ENCODE results near the gene CLDN22. TPM values are rescaled to one million over a fixed set of nuclear protein-coding genes. Genes with fewer than 3 reads are reported as not detected.
A peak's percentile ranks its signal among the peaks of the same experiment; 100 is the strongest.

The CLDN22 gene
- total and polyA plus RNA-seq, 3 experiments from 2014 or later, result not detected

- no peaks in the 10 kb centered on the region for H3K9me3 ChIP-seq (ENCODE audit: low read length)
- Mint-ChIP-seq H3K36me3 (peaks cover 0 to 10% (median 0%) of the 10 kb centered on the region in 3 donors), H3K27ac (no peak overlapping the region), H3K4me1 (peaks cover 10 to 18% (median 12%) of the 10 kb centered on the region in 3 donors), H3K27me3 (peaks cover 6 to 37% of the 10 kb centered on the region in 2 donors), H3K9me3 (no peaks in the 10 kb centered on the region), H3K4me3 (no peak overlapping the region)
- no peaks in the 10 kb centered on the region for H3K36me3 ChIP-seq (ENCODE audit: insufficient read depth, low read length)
- DNase-seq, result no peak
- POLR2A ChIA-PET, result no interaction called here
- CTCF ChIA-PET, result no interaction called here
- H3K4me3 ChIP-seq (ENCODE audit: low read length), result no peak overlapping the region
- no peak overlapping the region for H3K27ac ChIP-seq (ENCODE audit: low read depth, low read length)
- H3K27me3 ChIP-seq (ENCODE audit: insufficient read depth, low read length, poor library complexity, severe bottlenecking), result no peaks in the 10 kb centered on the region
- peaks cover 12% of the 10 kb centered on the region for H3K4me1 ChIP-seq (ENCODE audit: insufficient read depth, low read length)
These were observed 3.2 kb upstream of the CLDN22 start for GRCh38 chr4:183323295-183323694.

- Histone ChIP-seq H3K9me3 (ENCODE audit: low read length) (no peaks in the 10 kb centered on the region), H3K4me3 (ENCODE audit: low read length) (no peak within 1 kb of the TSS), H3K4me1 (ENCODE audit: insufficient read depth, low read length) (peaks cover 12% of the 10 kb centered on the region), H3K27ac (ENCODE audit: low read depth, low read length) (no peak within 1 kb of the TSS), H3K36me3 (ENCODE audit: insufficient read depth, low read length) (no peaks in the 10 kb centered on the region), H3K27me3 (ENCODE audit: insufficient read depth, low read length, poor library complexity, severe bottlenecking) (no peaks in the 10 kb centered on the region)
- H3K27me3 Mint-ChIP-seq, result peaks cover 6 to 37% of the 10 kb centered on the region in 2 donors
- H3K9me3 Mint-ChIP-seq, result no peaks in the 10 kb centered on the region
- H3K4me3 Mint-ChIP-seq, result peak within 1 kb of the TSS in 6 of 7 donors; percentile 8 to 75 (median 33)
- POLR2A ChIA-PET, result no interaction called here
- no peak for DNase-seq
- peak within 1 kb of the TSS in 6 of 8 donors; percentile 22 to 76 (median 60) for H3K27ac Mint-ChIP-seq
- H3K36me3 Mint-ChIP-seq, result peaks cover 0 to 10% (median 0%) of the 10 kb centered on the region in 3 donors
- CTCF ChIA-PET, result no interaction called here
- peaks cover 10 to 18% (median 12%) of the 10 kb centered on the region in 3 donors for H3K4me1 Mint-ChIP-seq
These were observed 2.2 kb upstream of the CLDN22 start, which contains the start of gene CLDN24 for GRCh38 chr4:183322326-183322725. CLDN24 (minus strand) TSS chr4:183322426; CDS start chr4:183322426, 0 bp downstream.

- H3K4me3 Mint-ChIP-seq, result peak overlapping the region in 6 of 7 donors; percentile 8 to 75 (median 33)
- no peaks in the 10 kb centered on the region for H3K9me3 Mint-ChIP-seq
- H3K36me3 Mint-ChIP-seq, result peaks cover 0 to 9% (median 0%) of the 10 kb centered on the region in 3 donors
- H3K27ac Mint-ChIP-seq, result peak overlapping the region in 6 of 8 donors; percentile 22 to 76 (median 60)
- peaks cover 6 to 31% of the 10 kb centered on the region in 2 donors for H3K27me3 Mint-ChIP-seq
- no peak overlapping the region for H3K27ac ChIP-seq (ENCODE audit: low read depth, low read length)
- H3K27me3 ChIP-seq (ENCODE audit: insufficient read depth, low read length, poor library complexity, severe bottlenecking), result no peaks in the 10 kb centered on the region
- POLR2A ChIA-PET, result no interaction called here
- CTCF ChIA-PET, result no interaction called here
- no peak for DNase-seq
- peaks cover 10 to 18% (median 12%) of the 10 kb centered on the region in 3 donors for H3K4me1 Mint-ChIP-seq
- no peaks in the 10 kb centered on the region for H3K9me3 ChIP-seq (ENCODE audit: low read length)
- no peak overlapping the region for H3K4me3 ChIP-seq (ENCODE audit: low read length)
- H3K4me1 ChIP-seq (ENCODE audit: insufficient read depth, low read length), result peaks cover 12% of the 10 kb centered on the region
- H3K36me3 ChIP-seq (ENCODE audit: insufficient read depth, low read length), result no peaks in the 10 kb centered on the region
These were observed 1.4 kb upstream of the CLDN22 start for GRCh38 chr4:183321516-183321915.

- H3K27ac ChIP-seq (ENCODE audit: low read depth, low read length), result no peak overlapping the region
- peaks cover 0 to 4% (median 0%) of the 10 kb centered on the region in 3 donors for H3K36me3 Mint-ChIP-seq
- peak in 2 of 5 donors; percentile 40 to 51 for DNase-seq
- no peaks in the 10 kb centered on the region for H3K9me3 ChIP-seq (ENCODE audit: low read length)
- H3K27me3 ChIP-seq (ENCODE audit: insufficient read depth, low read length, poor library complexity, severe bottlenecking), result no peaks in the 10 kb centered on the region
- peaks cover 10 to 18% (median 12%) of the 10 kb centered on the region in 3 donors for H3K4me1 Mint-ChIP-seq
- H3K27ac Mint-ChIP-seq, result peak overlapping the region in 6 of 8 donors; percentile 22 to 76 (median 60)
- H3K36me3 ChIP-seq (ENCODE audit: insufficient read depth, low read length), result no peaks in the 10 kb centered on the region
- peaks cover 4 to 27% of the 10 kb centered on the region in 2 donors for H3K27me3 Mint-ChIP-seq
- ChIA-PET CTCF (no interaction called here), POLR2A (no interaction called here)
- no peaks in the 10 kb centered on the region for H3K9me3 Mint-ChIP-seq
- no peak overlapping the region for H3K4me3 ChIP-seq (ENCODE audit: low read length)
- peak overlapping the region in 6 of 7 donors; percentile 8 to 75 (median 33) for H3K4me3 Mint-ChIP-seq
- H3K4me1 ChIP-seq (ENCODE audit: insufficient read depth, low read length), result peaks cover 12% of the 10 kb centered on the region
These were observed 1.0 kb upstream of the CLDN22 start for GRCh38 chr4:183321079-183321478.

- Mint-ChIP-seq H3K36me3 (peaks cover 0 to 6% (median 0%) of the 10 kb centered on the region in 3 donors), H3K27ac (no peak overlapping the region), H3K4me3 (peak overlapping the region in 1 of 7 donors; percentile 38), H3K4me1 (peaks cover 10 to 18% (median 12%) of the 10 kb centered on the region in 3 donors), H3K27me3 (peaks cover 0 to 16% of the 10 kb centered on the region in 2 donors), H3K9me3 (no peaks in the 10 kb centered on the region)
- Histone ChIP-seq H3K4me1 (ENCODE audit: insufficient read depth, low read length) (peaks cover 12% of the 10 kb centered on the region), H3K27ac (ENCODE audit: low read depth, low read length) (no peak overlapping the region), H3K4me3 (ENCODE audit: low read length) (no peak overlapping the region), H3K9me3 (ENCODE audit: low read length) (no peaks in the 10 kb centered on the region), H3K36me3 (ENCODE audit: insufficient read depth, low read length) (no peaks in the 10 kb centered on the region), H3K27me3 (ENCODE audit: insufficient read depth, low read length, poor library complexity, severe bottlenecking) (no peaks in the 10 kb centered on the region)
- ChIA-PET POLR2A (no interaction called here), CTCF (no interaction called here)
- no peak for DNase-seq
These were observed 1.4 kb downstream of the CLDN22 start for GRCh38 chr4:183318656-183319055.

GRCh38 chr4:183314806-183315205 lies 5.3 kb downstream of the CLDN22 start:
- ChIA-PET POLR2A (no interaction called here), CTCF (no interaction called here)
- no peaks in the 10 kb centered on the region for H3K4me1 ChIP-seq (ENCODE audit: insufficient read depth, low read length)
- no peaks in the 10 kb centered on the region for H3K27me3 ChIP-seq (ENCODE audit: insufficient read depth, low read length, poor library complexity, severe bottlenecking)
- Mint-ChIP-seq H3K4me1 (no peaks in the 10 kb centered on the region), H3K36me3 (peaks cover 0 to 13% (median 2%) of the 10 kb centered on the region in 3 donors), H3K27me3 (peaks cover 5 to 18% of the 10 kb centered on the region in 2 donors), H3K9me3 (no peaks in the 10 kb centered on the region), H3K4me3 (no peak overlapping the region), H3K27ac (peak overlapping the region in 2 of 8 donors; percentile 1 to 79)
- H3K36me3 ChIP-seq (ENCODE audit: insufficient read depth, low read length), result no peaks in the 10 kb centered on the region
- no peaks in the 10 kb centered on the region for H3K9me3 ChIP-seq (ENCODE audit: low read length)
- no peak overlapping the region for H3K27ac ChIP-seq (ENCODE audit: low read depth, low read length)
- DNase-seq, result no peak
- H3K4me3 ChIP-seq (ENCODE audit: low read length), result no peak overlapping the region

GRCh38 chr4:183314336-183314735 lies 5.7 kb downstream of the CLDN22 start:
- Mint-ChIP-seq H3K27me3 (peaks cover 5 to 18% of the 10 kb centered on the region in 2 donors), H3K9me3 (no peaks in the 10 kb centered on the region), H3K4me3 (no peak overlapping the region), H3K4me1 (no peaks in the 10 kb centered on the region), H3K36me3 (peaks cover 0 to 13% (median 2%) of the 10 kb centered on the region in 3 donors), H3K27ac (peak overlapping the region in 1 of 8 donors; percentile 79)
- Histone ChIP-seq H3K27me3 (ENCODE audit: insufficient read depth, low read length, poor library complexity, severe bottlenecking) (no peaks in the 10 kb centered on the region), H3K4me3 (ENCODE audit: low read length) (no peak overlapping the region), H3K4me1 (ENCODE audit: insufficient read depth, low read length) (no peaks in the 10 kb centered on the region), H3K9me3 (ENCODE audit: low read length) (no peaks in the 10 kb centered on the region), H3K27ac (ENCODE audit: low read depth, low read length) (no peak overlapping the region), H3K36me3 (ENCODE audit: insufficient read depth, low read length) (no peaks in the 10 kb centered on the region)
- ChIA-PET POLR2A (no interaction called here), CTCF (no interaction called here)
- DNase-seq, result no peak

- no peak for DNase-seq
- Histone ChIP-seq H3K4me1 (ENCODE audit: insufficient read depth, low read length) (no peaks in the 10 kb centered on the region), H3K9me3 (ENCODE audit: low read length) (no peaks in the 10 kb centered on the region), H3K27me3 (ENCODE audit: insufficient read depth, low read length, poor library complexity, severe bottlenecking) (no peaks in the 10 kb centered on the region), H3K4me3 (ENCODE audit: low read length) (no peak overlapping the region), H3K36me3 (ENCODE audit: insufficient read depth, low read length) (no peaks in the 10 kb centered on the region), H3K27ac (ENCODE audit: low read depth, low read length) (no peak overlapping the region)
- Mint-ChIP-seq H3K27ac (peak overlapping the region in 1 of 8 donors; percentile 40), H3K9me3 (no peaks in the 10 kb centered on the region), H3K36me3 (peaks cover 0 to 13% (median 2%) of the 10 kb centered on the region in 3 donors), H3K4me3 (no peak overlapping the region), H3K27me3 (peaks cover 5 to 14% of the 10 kb centered on the region in 2 donors), H3K4me1 (no peaks in the 10 kb centered on the region)
- ChIA-PET CTCF (no interaction called here), POLR2A (no interaction called here)
These were observed 7.2 kb downstream of the CLDN22 start for GRCh38 chr4:183312841-183313240.

Data from CD8-positive, alpha-beta memory T cell (primary cell).